ENCODE measurements around the gene SLC26A11.

- no peak for TF ChIP-seq POLR2A (IDR thresholded peaks at IDR 0.05)
- TF ChIP-seq CTCF (IDR thresholded peaks at IDR 0.05 in 4 of 5, conservative IDR thresholded peaks at IDR 0.05 in 1 of 5), result no peak
Measured at GRCh38 chr17:80270104-80270503, 49.9 kb downstream of the SLC26A11 start.

All from gastrocnemius medialis (tissue), 4 donors.